PC-3 (cell line): ENCODE measurements around the gene SSTR3. TPM values are rescaled to one million over a fixed set of nuclear protein-coding genes. Genes with fewer than 3 reads are reported as not detected.

ENCODE experiments used
- ATAC-seq: fragments of 200-7000 bp; cut with Tn5 transposase; 2 replicates; pipeline ENCODE4 v1.9.1; 2020; ENCODE audit warnings: mild to moderate bottlenecking, moderate library complexity
- BruUV-seq: library from RNA; stranded (reverse); fragments of 400-500 nt; replicated peaks from 2 replicates; lab custom pipeline; 2021; lab: Mats Ljungman, UMichigan
- CTCF ChIA-PET: fragments of 300-600 bp; sonication (Branson Sonifier 250); formaldehyde crosslinking; loops from one replicate; lab custom pipeline; 2022; ENCODE audit warnings: antibody characterized with exemption; lab: Charles Lee
- POLR2A ChIA-PET: fragments of 300-600 bp; sonication (Branson Sonifier 250); formaldehyde crosslinking; loops from one replicate; lab custom pipeline; 2022; ENCODE audit warnings: antibody characterized with exemption; ENCODE audit not compliant: unreplicated experiment; lab: Charles Lee
- DNase-seq: peaks from one replicate; pipeline ENCODE4 v3.0.0-alpha.2; 2015
- H2AFZ ChIP-seq: fragments of 300-600 bp; sonication (generic); 2 replicates; pipeline ENCODE4 v1.6.0; 2016; ENCODE audit warnings: antibody characterized with exemption, low read length
- H3F3A ChIP-seq: fragments of 300-600 bp; sonication (generic); one replicate; pipeline ENCODE4 v1.6.0; 2017; ENCODE audit warnings: antibody characterized with exemption, low read length, control low read depth, mild to moderate bottlenecking; ENCODE audit not compliant: unreplicated experiment
- H3K27ac ChIP-seq: fragments of 300-600 bp; sonication (generic); 2 replicates; pipeline ENCODE4 v1.5.1; 2016; ENCODE audit warnings: mild to moderate bottlenecking, low read length
- H3K27me3 ChIP-seq: fragments of 300-600 bp; sonication (generic); 2 replicates; pipeline ENCODE4 v1.6.1; 2016; ENCODE audit warnings: low read length, mixed read lengths
- H3K36me3 ChIP-seq: fragments of 300-600 bp; sonication (generic); 2 replicates; pipeline ENCODE4 v1.6.1; 2016; ENCODE audit warnings: low read depth, mixed run types, low read length, mixed read lengths
- H3K4me1 ChIP-seq: fragments of 300-600 bp; sonication (generic); 2 replicates; pipeline ENCODE4 v1.5.1; 2016; ENCODE audit warnings: low read length; ENCODE audit not compliant: insufficient read depth
- H3K4me2 ChIP-seq: fragments of 300-600 bp; sonication (generic); 2 replicates; pipeline ENCODE4 v1.6.0; 2016; ENCODE audit warnings: low read length
- H3K4me3 ChIP-seq: fragments of 300-600 bp; sonication (generic); 2 replicates; pipeline ENCODE4 v1.5.1; 2016; ENCODE audit warnings: mild to moderate bottlenecking, low read length, mixed read lengths
- H3K79me2 ChIP-seq: fragments of 300-600 bp; sonication (generic); 2 replicates; pipeline ENCODE4 v1.6.1; 2017; ENCODE audit warnings: low read length, mixed read lengths
- H3K9ac ChIP-seq: fragments of 300-600 bp; sonication (generic); 2 replicates; pipeline ENCODE4 v1.6.0; 2016; ENCODE audit warnings: mild to moderate bottlenecking, low read length
- H3K9me2 ChIP-seq: fragments of 300-600 bp; sonication (generic); replicated peaks from 2 replicates; pipeline ENCODE4 v1.6.1; 2016; ENCODE audit warnings: mixed run types, low read length, mixed read lengths
- H3K9me3 ChIP-seq: fragments of 300-600 bp; sonication (generic); 2 replicates; pipeline ENCODE4 v1.6.1; 2016; ENCODE audit warnings: low read length, mixed read lengths
- H4K20me1 ChIP-seq: fragments of 300-600 bp; sonication (generic); 2 replicates; pipeline ENCODE4 v1.6.1; 2016; ENCODE audit warnings: low read length, mixed read lengths
- EZH2 ChIP-seq: fragments of 300-600 bp; sonication (generic); IDR thresholded peaks from one replicate; pipeline ENCODE4 v1.6.1; 2017; ENCODE audit warnings: antibody characterized with exemption, mild to moderate bottlenecking, low read length; ENCODE audit not compliant: unreplicated experiment
- EZH2phosphoT487 ChIP-seq: fragments of 300-600 bp; sonication (generic); IDR thresholded peaks from 2 replicates; pipeline ENCODE4 v1.6.1; 2018; ENCODE audit warnings: mild to moderate bottlenecking, antibody characterized with exemption, low read length, borderline replicate concordance
- intact Hi-C: fragments of 100-400 bp; cut with micrococcal nuclease; formaldehyde crosslinking; loops from 2 replicates; pipeline ENCODE4 v1.9.0; 2023
- total RNA-seq: library from RNA; depleted of rRNA; stranded (reverse); fragments of >200 nt; gene quantifications from 2 replicates; pipeline ENCODE4 v1.2.3, GENCODE V29; 2014
- TF ChIP-seq, protein P1 (sequence below): fragments of 300-600 bp; sonication (generic); conservative IDR thresholded peaks from 2 replicates; pipeline ENCODE4 v1.5.1; 2017; ENCODE audit warnings: antibody characterized with exemption, low read depth, mild to moderate bottlenecking, low read length

The SSTR3 gene
- total RNA-seq, 1 experiment from 2014 or later, result 0.55 TPM

DNA sequence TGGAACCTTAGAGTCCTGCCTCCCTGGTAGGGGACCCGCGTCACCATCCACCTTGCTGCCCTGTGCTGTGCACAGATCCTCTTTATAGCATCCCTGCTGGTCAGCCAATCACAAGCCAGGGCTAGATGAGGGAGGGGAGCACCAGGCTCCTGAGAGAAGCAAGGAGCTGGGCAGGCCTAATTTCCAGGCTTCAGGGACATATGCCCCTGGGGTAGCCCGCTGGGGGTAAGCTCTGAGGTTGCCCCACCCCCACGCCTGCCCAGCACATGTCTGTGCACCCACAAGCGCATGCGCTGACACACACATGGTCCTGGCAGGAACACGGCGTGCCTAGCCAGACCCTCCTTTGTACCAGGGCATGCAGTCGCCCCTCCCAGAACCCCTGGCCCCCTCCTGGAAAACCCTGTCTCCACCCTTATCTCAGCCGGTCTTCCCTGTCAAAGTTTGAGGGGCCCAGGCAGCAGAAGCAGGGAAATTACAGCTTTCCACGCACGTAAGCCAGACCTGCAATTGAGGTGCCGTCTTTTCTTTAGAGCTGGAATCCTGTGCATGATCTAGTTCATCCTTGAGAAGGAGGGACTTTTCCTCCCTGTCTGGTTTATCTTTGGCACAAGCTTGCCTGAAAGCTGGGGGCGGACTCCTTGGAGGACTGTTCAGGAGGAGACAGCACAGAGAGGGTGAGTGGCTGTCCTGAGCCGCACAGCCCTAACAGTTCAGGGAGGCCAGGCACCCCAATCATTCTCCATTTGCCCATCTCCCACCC is 2.1 kb downstream of the SSTR3 start:
- POLR2A ChIA-PET, result no interaction called here
- H3K9me3 ChIP-seq, result no peaks in the 10 kb centered on the region
- CTCF ChIA-PET, result no interaction called here
- intact Hi-C loops, result no loop called here
- TF ChIP-seq, protein P1, sequence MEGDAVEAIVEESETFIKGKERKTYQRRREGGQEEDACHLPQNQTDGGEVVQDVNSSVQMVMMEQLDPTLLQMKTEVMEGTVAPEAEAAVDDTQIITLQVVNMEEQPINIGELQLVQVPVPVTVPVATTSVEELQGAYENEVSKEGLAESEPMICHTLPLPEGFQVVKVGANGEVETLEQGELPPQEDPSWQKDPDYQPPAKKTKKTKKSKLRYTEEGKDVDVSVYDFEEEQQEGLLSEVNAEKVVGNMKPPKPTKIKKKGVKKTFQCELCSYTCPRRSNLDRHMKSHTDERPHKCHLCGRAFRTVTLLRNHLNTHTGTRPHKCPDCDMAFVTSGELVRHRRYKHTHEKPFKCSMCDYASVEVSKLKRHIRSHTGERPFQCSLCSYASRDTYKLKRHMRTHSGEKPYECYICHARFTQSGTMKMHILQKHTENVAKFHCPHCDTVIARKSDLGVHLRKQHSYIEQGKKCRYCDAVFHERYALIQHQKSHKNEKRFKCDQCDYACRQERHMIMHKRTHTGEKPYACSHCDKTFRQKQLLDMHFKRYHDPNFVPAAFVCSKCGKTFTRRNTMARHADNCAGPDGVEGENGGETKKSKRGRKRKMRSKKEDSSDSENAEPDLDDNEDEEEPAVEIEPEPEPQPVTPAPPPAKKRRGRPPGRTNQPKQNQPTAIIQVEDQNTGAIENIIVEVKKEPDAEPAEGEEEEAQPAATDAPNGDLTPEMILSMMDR, result no peak
- TF ChIP-seq EZH2, result no peak
- no peak for TF ChIP-seq EZH2phosphoT487
- BruUV-seq, result no TSS peak
- H3K9me2 ChIP-seq, result no peaks in the 10 kb centered on the region
- H3K9ac ChIP-seq, result no peak overlapping the region
- no peaks in the 10 kb centered on the region for H3K36me3 ChIP-seq
- no peak overlapping the region for H3K4me3 ChIP-seq
- no peak overlapping the region for H3K4me2 ChIP-seq
- H3K27ac ChIP-seq, result no peak overlapping the region
- no peaks in the 10 kb centered on the region for H3K79me2 ChIP-seq
- no peak overlapping the region for H2AFZ ChIP-seq
- no peaks in the 10 kb centered on the region for H4K20me1 ChIP-seq
- no peaks in the 10 kb centered on the region for H3K4me1 ChIP-seq
- no peak for ATAC-seq
- no peaks in the 10 kb centered on the region for H3K27me3 ChIP-seq
- no peak for DNase-seq
- no peaks in the 10 kb centered on the region for H3F3A ChIP-seq

DNA sequence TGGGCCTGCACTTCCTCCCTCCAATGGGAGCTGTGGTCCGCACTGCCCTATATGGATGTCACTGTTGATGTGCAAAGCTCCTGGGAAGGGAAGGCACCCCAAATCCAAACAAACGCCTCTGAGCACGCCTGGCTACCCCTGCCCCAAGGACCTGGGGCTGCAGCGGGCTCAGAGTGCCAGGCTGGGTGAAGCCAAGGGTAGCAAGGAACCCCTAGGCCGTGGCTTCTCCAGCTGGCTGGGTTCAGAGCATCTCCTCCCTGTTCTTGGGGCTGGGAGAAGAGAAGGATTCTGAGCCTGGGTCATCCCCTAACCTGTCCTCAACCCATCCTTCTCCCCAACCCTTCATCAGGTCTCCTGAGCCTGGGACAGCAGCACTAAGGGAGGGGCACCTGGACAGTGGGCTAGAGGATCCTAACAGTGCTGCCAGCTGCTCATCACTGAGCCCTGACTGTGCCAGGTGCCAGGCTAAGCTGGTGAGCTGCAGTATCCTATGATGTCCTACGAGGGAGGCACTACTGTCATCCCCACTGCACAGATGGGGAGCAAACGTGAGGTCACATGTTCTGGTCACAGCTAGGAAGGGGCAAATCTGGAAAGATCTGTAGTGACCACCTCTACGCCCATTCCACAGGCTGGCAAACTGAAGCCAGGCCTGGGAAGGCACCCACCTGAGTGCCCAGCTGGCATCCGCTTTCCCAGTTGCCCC is 3.0 kb downstream of the SSTR3 start:
- TF ChIP-seq EZH2phosphoT487 (no peak), EZH2 (no peak)
- TF ChIP-seq, protein P1, result no peak
- no peak overlapping the region for H3K4me3 ChIP-seq
- H4K20me1 ChIP-seq, result no peaks in the 10 kb centered on the region
- no TSS peak for BruUV-seq
- H3K4me1 ChIP-seq, result no peaks in the 10 kb centered on the region
- ATAC-seq, result no peak
- H3K9ac ChIP-seq, result no peak overlapping the region
- no peak overlapping the region for H2AFZ ChIP-seq
- no peaks in the 10 kb centered on the region for H3K79me2 ChIP-seq
- H3K9me2 ChIP-seq, result no peaks in the 10 kb centered on the region
- H3K27me3 ChIP-seq, result no peaks in the 10 kb centered on the region
- no peaks in the 10 kb centered on the region for H3K36me3 ChIP-seq
- intact Hi-C loops, result no loop called here
- ChIA-PET CTCF (no interaction called here), POLR2A (no interaction called here)
- H3K9me3 ChIP-seq, result no peaks in the 10 kb centered on the region
- no peak for DNase-seq
- H3F3A ChIP-seq, result no peaks in the 10 kb centered on the region
- H3K4me2 ChIP-seq, result no peak overlapping the region
- H3K27ac ChIP-seq, result no peak overlapping the region
